ENCODE data around the gene NMNAT1.
"Not testable (repeated sequence)": the region's sequence is repeated elsewhere in the genome, so short reads cannot be mapped to it uniquely, and the experiment has no call there.

Gene NMNAT1

GRCh38 chr1:10014016-10014415 is 70.7 kb downstream of the NMNAT1 start:
- in situ Hi-C loops (cut with HindIII; ENCODE audit: low pct_ligation_motif_present, low sequenced_read_pairs) = no loop called here
- no peak for TF ChIP-seq CTCF (IDR thresholded peaks at IDR 0.05; ENCODE audit: low read depth, low read length, missing control alignments)

GRCh38 chr1:10019561-10019960 is 76.3 kb downstream of the NMNAT1 start:
- Histone ChIP-seq H3K4me3 (ENCODE audit: low read depth, low read length) (no peak overlapping the region), H3K27ac (no peak overlapping the region), H3K27me3 (replicated peaks) (no peaks in the 10 kb centered on the region), H3K36me3 (replicated peaks) (no peaks in the 10 kb centered on the region)
- no peak for DNase-seq
- in situ Hi-C loops (cut with HindIII; ENCODE audit: low pct_ligation_motif_present, low sequenced_read_pairs) = no loop called here
- TF ChIP-seq CTCF (IDR thresholded peaks at IDR 0.05; ENCODE audit: low read depth, low read length, missing control alignments) = no peak

More at GRCh38 chr1:10014016-10014415, 70.7 kb downstream of the NMNAT1 start:
- no peaks in the 10 kb centered on the region for H3K36me3 ChIP-seq (replicated peaks)
- H3K27ac ChIP-seq = no peak overlapping the region
- no peak for DNase-seq
- H3K4me3 ChIP-seq (ENCODE audit: low read depth, low read length) = no peak overlapping the region
- no peaks in the 10 kb centered on the region for H3K27me3 ChIP-seq (replicated peaks)

- no peak for TF ChIP-seq CTCF (IDR thresholded peaks at IDR 0.05; ENCODE audit: low read depth, low read length, missing control alignments)
Observed at GRCh38 chr1:10020086-10020485, 76.8 kb downstream of the NMNAT1 start.

GRCh38 chr1:10020678-10021077 is 77.4 kb downstream of the NMNAT1 start:
- H3K27me3 ChIP-seq (replicated peaks); H3K27ac ChIP-seq: not testable (repeated sequence)

More at GRCh38 chr1:10020086-10020485, 76.8 kb downstream of the NMNAT1 start:
- H3K36me3 ChIP-seq (replicated peaks) = no peaks in the 10 kb centered on the region
- H3K27ac ChIP-seq = no peak overlapping the region
- DNase-seq = no peak
- no peaks in the 10 kb centered on the region for H3K27me3 ChIP-seq (replicated peaks)
- in situ Hi-C loops (cut with HindIII; ENCODE audit: low pct_ligation_motif_present, low sequenced_read_pairs) = no loop called here
- H3K4me3 ChIP-seq (ENCODE audit: low read depth, low read length) = no peak overlapping the region

GRCh38 chr1:10021992-10022391 is 78.7 kb downstream of the NMNAT1 start:
- H3K4me3 ChIP-seq (ENCODE audit: low read depth, low read length); H3K36me3 ChIP-seq (replicated peaks); DNase-seq; in situ Hi-C loops (cut with HindIII; ENCODE audit: low pct_ligation_motif_present, low sequenced_read_pairs); H3K27ac ChIP-seq; H3K27me3 ChIP-seq (replicated peaks): not testable (repeated sequence)

More at GRCh38 chr1:10020678-10021077, 77.4 kb downstream of the NMNAT1 start:
- H3K4me3 ChIP-seq (ENCODE audit: low read depth, low read length); H3K36me3 ChIP-seq (replicated peaks); DNase-seq; in situ Hi-C loops (cut with HindIII; ENCODE audit: low pct_ligation_motif_present, low sequenced_read_pairs): not testable (repeated sequence)

GRCh38 chr1:10022656-10023055 is 79.4 kb downstream of the NMNAT1 start:
- TF ChIP-seq CTCF (IDR thresholded peaks at IDR 0.05; ENCODE audit: low read depth, low read length, missing control alignments) = no peak
- no peak for DNase-seq

GRCh38 chr1:10025354-10025753 is 82.1 kb downstream of the NMNAT1 start:
- TF ChIP-seq CTCF (IDR thresholded peaks at IDR 0.05; ENCODE audit: low read depth, low read length, missing control alignments) = no peak
- Histone ChIP-seq H3K27ac (no peak overlapping the region), H3K27me3 (replicated peaks) (no peaks in the 10 kb centered on the region), H3K4me3 (ENCODE audit: low read depth, low read length) (no peak overlapping the region), H3K36me3 (replicated peaks) (no peaks in the 10 kb centered on the region)
- in situ Hi-C loops (cut with HindIII; ENCODE audit: low pct_ligation_motif_present, low sequenced_read_pairs) = no loop called here
- DNase-seq = no peak

More at GRCh38 chr1:10022656-10023055, 79.4 kb downstream of the NMNAT1 start:
- Histone ChIP-seq H3K4me3 (ENCODE audit: low read depth, low read length) (no peak overlapping the region), H3K36me3 (replicated peaks) (no peaks in the 10 kb centered on the region), H3K27me3 (replicated peaks) (no peaks in the 10 kb centered on the region), H3K27ac (no peak overlapping the region)
- in situ Hi-C loops (cut with HindIII; ENCODE audit: low pct_ligation_motif_present, low sequenced_read_pairs) = no loop called here

All from brain microvascular endothelial cell (primary cell).